Stimulated activated CD4-positive, alpha-beta T cell treated with anti-CD3 and anti-CD28 coated beads, Interleukin-12 subunit alpha, Interleukin-12 subunit beta, amount 100 ng/mL, for 24 hours (primary cell): Measurements from ENCODE around the gene FAT1.

Experiments
- DNase-seq, 2 experiments: peaks; one replicate each; pipeline ENCODE4 v3.0.0-alpha.2; 2020; ENCODE audit warnings: low read depth in 2 of 2

FAT1 gene

GRCh38 chr4:186621959-186622553 lies 101.6 kb downstream of the FAT1 start:
- DNase-seq, result no peak

GRCh38 chr4:186619088-186619487 lies 104.6 kb downstream of the FAT1 start:
- no peak for DNase-seq

GRCh38 chr4:186617921-186618320 lies 105.7 kb downstream of the FAT1 start:
- no peak for DNase-seq

GRCh38 chr4:186607490-186607889 lies 116.2 kb downstream of the FAT1 start:
- DNase-seq, result no peak

GRCh38 chr4:186606591-186606992 lies 117.1 kb downstream of the FAT1 start:
- no peak for DNase-seq

- no peak for DNase-seq
Measured at GRCh38 chr4:186605261-186605865, 118.3 kb downstream of the FAT1 start.

GRCh38 chr4:186604124-186604807 lies 119.4 kb downstream of the FAT1 start:
- DNase-seq, result no peak

GRCh38 chr4:186602978-186603377 lies 120.7 kb downstream of the FAT1 start:
- no peak for DNase-seq

GRCh38 chr4:186599483-186599882 lies 124.2 kb downstream of the FAT1 start:
- no peak for DNase-seq

GRCh38 chr4:186598686-186599085 lies 125.0 kb downstream of the FAT1 start:
- DNase-seq, result no peak

GRCh38 chr4:186596850-186597390 lies 126.7 kb downstream of the FAT1 start:
- no peak for DNase-seq

- no peak for DNase-seq
Measured at GRCh38 chr4:186596346-186596745, 127.3 kb downstream of the FAT1 start.

GRCh38 chr4:186593587-186593973 lies 130.1 kb downstream of the FAT1 start:
- no peak for DNase-seq

- DNase-seq, result no peak
Measured at GRCh38 chr4:186592966-186593586, 130.6 kb downstream of the FAT1 start.

- DNase-seq, result no peak
Measured at GRCh38 chr4:186592445-186592844, 131.2 kb downstream of the FAT1 start.

- DNase-seq, result no peak
Measured at GRCh38 chr4:186591651-186592050, 132.0 kb downstream of the FAT1 start.

GRCh38 chr4:186588503-186588902 lies 135.2 kb downstream of the FAT1 start:
- DNase-seq, result no peak

GRCh38 chr4:186587416-186588018 lies 136.1 kb downstream of the FAT1 start:
- DNase-seq, result peak; percentile 33 to 52

GRCh38 chr4:186586205-186586604 lies 137.5 kb downstream of the FAT1 start:
- DNase-seq, result no peak

- no peak for DNase-seq
Measured at GRCh38 chr4:186584912-186585311, 138.7 kb downstream of the FAT1 start.

GRCh38 chr4:186581421-186581820 lies 142.2 kb downstream of the FAT1 start:
- DNase-seq, result no peak

- no peak for DNase-seq
Measured at GRCh38 chr4:186580669-186581068, 143.0 kb downstream of the FAT1 start.
